ENCODE measurements around the gene DIS3L2.

GRCh38 chr2:232195487-232195886 is 234.0 kb downstream of the DIS3L2 start:
- TF ChIP-seq CTCF (conservative IDR thresholded peaks at IDR 0.05; ENCODE audit: low read depth, low read length) (no peak), MAFK (IDR thresholded peaks at IDR 0.05; ENCODE audit: low read depth, low read length) (no peak), USF2 (IDR thresholded peaks at IDR 0.05; ENCODE audit: low read depth, low read length) (no peak), RCOR1 (IDR thresholded peaks at IDR 0.05; ENCODE audit: insufficient replicate concordance, low read length) (no peak), POLR2A (IDR thresholded peaks at IDR 0.05; ENCODE audit: low read depth, low read length) (no peak), MAZ (IDR thresholded peaks at IDR 0.05; ENCODE audit: borderline replicate concordance, low read depth, low read length) (no peak)
